GM20431 (cell line): ENCODE measurements around the gene KCNQ1.

Experiments used
- in situ Hi-C: fragments of 300-500 bp; cut with MseI, MboI; formaldehyde crosslinking; loops from one replicate; pipeline ENCODE4 v1.15.0; 2020; ENCODE audit warnings: low sequenced_read_pairs; ENCODE audit not compliant: unreplicated experiment

The KCNQ1 gene

GRCh38 chr11:2694495-2694894, 249.7 kb downstream of the KCNQ1 start:
- in situ Hi-C loops = no loop called here

GRCh38 chr11:2694995-2695939, 250.5 kb downstream of the KCNQ1 start:
- in situ Hi-C loops = no loop called here

GRCh38 chr11:2696455-2696854, 251.6 kb downstream of the KCNQ1 start:
- in situ Hi-C loops = no loop called here

- in situ Hi-C loops = no loop called here
Measured at GRCh38 chr11:2697866-2698265, 253.1 kb downstream of the KCNQ1 start.

GRCh38 chr11:2698386-2699184, 253.8 kb downstream of the KCNQ1 start:
- in situ Hi-C loops = no loop called here

- in situ Hi-C loops = no loop called here
Measured at GRCh38 chr11:2699185-2699530, 254.3 kb downstream of the KCNQ1 start.

GRCh38 chr11:2699531-2700414, 255.0 kb downstream of the KCNQ1 start, which contains the start of gene KCNQ1OT1:
TSS of gene KCNQ1OT1 (minus strand) at chr11:2699994.
- in situ Hi-C loops = no loop called here

- in situ Hi-C loops = no loop called here
Measured at GRCh38 chr11:2700415-2701211, 255.8 kb downstream of the KCNQ1 start.

GRCh38 chr11:2701230-2701629, 256.4 kb downstream of the KCNQ1 start:
- in situ Hi-C loops = no loop called here

GRCh38 chr11:2701898-2702434, 257.2 kb downstream of the KCNQ1 start:
- in situ Hi-C loops = no loop called here

GRCh38 chr11:2702771-2703362, 258.1 kb downstream of the KCNQ1 start:
- in situ Hi-C loops = no loop called here

- in situ Hi-C loops = no loop called here
Measured at GRCh38 chr11:2703363-2704141, 258.7 kb downstream of the KCNQ1 start.

GRCh38 chr11:2704356-2704755, 259.5 kb downstream of the KCNQ1 start:
- in situ Hi-C loops = no loop called here

- in situ Hi-C loops = no loop called here
Measured at GRCh38 chr11:2704896-2705606, 260.2 kb downstream of the KCNQ1 start.

- in situ Hi-C loops = no loop called here
Measured at GRCh38 chr11:2706321-2706720, 261.5 kb downstream of the KCNQ1 start.

GRCh38 chr11:2707736-2708135, 262.9 kb downstream of the KCNQ1 start:
- in situ Hi-C loops = no loop called here

GRCh38 chr11:2708151-2708581, 263.4 kb downstream of the KCNQ1 start:
- in situ Hi-C loops = no loop called here
